Superior temporal gyrus (tissue), 1 donor: ENCODE results near the gene ELP5.

Source experiments
- DNase-seq: peaks from one replicate; pipeline ENCODE4 v3.0.0-alpha.2; 2016; ENCODE audit errors: extremely low spot score

ELP5 gene

DNA sequence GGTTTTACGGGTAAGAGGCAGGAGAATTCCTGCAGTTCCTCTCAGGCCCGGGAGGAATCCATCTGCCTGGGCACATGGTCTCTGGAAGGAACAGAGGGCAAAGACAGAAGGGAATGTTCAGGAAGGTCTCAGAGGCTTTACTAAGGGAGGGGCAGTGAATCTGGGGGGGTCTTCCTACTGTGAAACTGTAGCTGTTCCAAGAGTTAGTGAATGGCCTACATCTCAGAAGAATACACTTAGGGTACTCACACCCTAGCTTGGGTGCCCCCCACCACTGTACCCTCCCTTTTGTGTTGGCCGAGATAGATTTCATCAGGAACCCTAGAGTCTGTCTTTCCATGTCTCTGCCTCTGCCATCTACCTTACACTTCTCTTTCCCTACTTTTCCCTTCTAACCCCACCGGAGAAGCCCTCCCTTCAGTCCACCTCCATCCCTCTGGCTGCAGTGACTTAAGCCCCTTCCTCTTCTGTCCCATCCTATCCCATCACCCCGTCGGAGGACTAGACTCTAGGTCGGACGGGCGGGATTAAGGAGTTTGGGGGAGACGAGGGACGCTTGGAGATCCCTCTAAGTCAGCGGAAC, 32.7 kb upstream of the ELP5 start:
- no peak for DNase-seq

DNA sequence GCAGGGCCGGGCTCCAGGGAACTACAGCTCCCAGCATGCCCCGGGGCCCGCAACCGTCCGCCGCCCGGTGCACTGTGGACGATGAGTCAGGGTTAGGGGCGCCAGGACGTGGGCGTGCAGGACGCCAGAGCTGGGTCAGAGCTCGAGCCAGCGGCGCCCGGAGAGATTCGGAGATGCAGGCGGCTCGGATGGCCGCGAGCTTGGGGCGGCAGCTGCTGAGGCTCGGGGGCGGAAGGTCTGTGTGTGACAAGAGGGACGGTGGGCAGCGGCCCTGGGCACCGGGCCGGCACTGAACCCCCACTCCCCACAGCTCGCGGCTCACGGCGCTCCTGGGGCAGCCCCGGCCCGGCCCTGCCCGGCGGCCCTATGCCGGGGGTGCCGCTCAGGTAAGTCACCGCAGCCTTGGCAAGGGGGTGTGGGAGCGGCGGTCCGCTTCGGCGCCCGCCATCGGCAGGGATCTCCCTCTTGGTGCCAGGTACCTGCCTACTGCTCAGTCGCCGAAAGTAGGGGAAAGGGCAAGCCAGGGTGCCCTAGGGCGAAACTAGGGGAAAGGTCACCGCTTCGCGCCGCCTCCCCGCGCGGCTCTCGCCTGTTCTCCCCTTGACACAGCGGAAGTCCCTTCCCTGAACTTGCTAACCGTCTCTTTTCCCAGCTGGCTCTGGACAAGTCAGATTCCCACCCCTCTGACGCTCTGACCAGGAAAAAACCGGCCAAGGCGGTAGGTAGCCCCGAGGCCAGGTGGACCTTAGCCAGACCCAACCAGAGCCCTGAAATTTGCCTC, 32.0 kb upstream of the ELP5 start, which contains the start of the genes ACADVL and DLG4:
Gene ACADVL (plus strand): TSS at position 127 of the 781 bp plus-strand sequence. CDS start 47 bp downstream, at position 174.
Gene DLG4 (minus strand): TSS at position 25 of the 781 bp plus-strand sequence.
- peak; percentile 90 for DNase-seq

DNA sequence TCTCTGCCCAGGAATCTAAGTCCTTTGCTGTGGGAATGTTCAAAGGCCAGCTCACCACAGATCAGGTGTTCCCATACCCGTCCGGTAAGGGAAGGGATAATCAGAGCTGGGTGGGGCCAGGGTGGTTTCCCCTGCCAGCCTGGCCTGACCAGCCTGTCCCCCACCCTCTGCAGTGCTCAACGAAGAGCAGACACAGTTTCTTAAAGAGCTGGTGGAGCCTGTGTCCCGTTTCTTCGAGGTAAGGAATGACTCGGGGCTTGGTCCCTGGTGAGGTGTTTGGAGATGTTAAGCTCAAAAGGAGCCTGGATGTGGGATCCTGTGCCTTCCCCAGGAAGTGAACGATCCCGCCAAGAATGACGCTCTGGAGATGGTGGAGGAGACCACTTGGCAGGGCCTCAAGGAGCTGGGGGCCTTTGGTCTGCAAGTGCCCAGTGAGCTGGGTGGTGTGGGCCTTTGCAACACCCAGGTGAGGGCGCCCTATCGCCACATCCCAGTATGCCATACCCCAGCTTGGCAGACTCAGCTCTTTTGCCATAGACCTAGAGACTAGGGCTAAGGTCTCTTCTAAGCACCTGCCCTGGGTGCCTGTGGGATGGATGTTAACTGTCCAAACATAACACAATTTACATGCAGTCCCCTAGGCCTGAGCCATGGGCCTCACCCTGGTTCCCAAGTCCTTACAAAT, 31.3 kb upstream of the ELP5 start:
- DNase-seq = no peak

DNA sequence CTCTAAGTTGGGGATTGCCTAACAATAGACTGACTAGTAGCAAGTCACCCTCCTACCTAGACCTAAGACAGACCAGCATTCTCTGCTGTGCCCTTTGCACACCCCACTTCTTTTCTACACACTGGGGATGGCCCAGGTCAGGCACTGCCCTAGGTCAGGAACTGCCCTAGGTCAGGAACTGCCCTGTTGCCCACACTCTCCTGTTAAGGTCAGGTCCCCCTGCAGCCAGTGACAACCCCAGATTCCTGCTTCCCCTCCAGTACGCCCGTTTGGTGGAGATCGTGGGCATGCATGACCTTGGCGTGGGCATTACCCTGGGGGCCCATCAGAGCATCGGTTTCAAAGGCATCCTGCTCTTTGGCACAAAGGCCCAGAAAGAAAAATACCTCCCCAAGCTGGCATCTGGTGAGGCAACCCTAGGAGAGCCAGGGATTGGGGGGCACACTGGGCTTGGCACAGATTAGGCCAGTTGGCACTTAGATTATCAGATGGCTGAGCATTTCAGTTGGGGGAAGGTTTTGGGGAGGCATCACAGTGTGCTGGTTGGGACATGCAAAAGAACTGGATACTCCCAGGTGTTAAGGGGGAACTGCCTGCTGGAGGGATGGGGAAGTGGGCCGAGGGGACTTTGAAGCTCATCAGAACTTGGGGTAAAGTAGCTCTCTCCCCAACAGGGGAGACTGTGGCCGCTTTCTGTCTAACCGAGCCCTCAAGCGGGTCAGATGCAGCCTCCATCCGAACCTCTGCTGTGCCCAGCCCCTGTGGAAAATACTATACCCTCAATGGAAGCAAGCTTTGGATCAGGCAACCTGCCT, 30.5 kb upstream of the ELP5 start:
- no peak for DNase-seq

DNA sequence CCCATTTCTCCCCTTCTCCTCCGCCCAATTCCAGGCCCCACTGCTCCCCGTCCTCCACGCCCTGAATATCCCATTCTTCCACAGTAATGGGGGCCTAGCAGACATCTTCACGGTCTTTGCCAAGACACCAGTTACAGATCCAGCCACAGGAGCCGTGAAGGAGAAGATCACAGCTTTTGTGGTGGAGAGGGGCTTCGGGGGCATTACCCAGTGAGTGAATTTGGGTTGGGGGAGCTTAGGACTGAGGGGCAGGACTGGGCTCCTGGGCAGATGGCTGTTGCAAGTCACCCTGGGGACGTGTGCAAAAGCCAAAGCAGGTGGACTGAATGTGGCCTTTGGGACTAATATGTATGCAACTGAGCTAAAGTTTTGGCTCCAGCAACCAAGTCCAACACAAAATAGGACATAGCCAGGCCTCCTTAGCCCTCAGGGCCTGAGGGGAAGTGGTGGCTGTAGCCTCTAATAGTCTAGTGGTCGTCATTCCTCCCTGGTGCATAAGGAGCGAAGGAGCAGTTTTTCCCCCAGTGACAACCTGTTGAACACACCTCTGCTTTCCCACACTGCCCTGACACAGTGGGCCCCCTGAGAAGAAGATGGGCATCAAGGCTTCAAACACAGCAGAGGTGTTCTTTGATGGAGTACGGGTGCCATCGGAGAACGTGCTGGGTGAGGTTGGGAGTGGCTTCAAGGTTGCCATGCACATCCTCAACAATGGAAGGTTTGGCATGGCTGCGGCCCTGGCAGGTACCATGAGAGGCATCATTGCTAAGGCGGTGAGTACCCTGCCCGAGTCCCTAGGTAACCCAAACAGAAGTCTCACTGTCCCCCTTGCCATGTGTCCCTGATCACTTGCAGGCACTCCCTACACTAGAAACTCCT, 29.7 kb upstream of the ELP5 start:
- no peak for DNase-seq

DNA sequence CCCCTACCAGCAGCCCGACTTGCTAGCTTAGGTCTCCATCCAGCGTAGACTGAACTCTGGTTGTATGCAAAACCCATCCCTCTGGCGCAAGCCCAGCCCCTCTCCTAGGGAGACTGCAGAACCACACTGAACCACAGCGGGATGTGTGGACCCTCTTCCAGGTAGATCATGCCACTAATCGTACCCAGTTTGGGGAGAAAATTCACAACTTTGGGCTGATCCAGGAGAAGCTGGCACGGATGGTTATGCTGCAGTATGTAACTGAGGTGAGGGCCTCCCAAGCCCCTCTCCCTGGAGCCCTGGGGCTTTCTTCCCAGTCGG, 29.1 kb upstream of the ELP5 start:
- DNase-seq = no peak

DNA sequence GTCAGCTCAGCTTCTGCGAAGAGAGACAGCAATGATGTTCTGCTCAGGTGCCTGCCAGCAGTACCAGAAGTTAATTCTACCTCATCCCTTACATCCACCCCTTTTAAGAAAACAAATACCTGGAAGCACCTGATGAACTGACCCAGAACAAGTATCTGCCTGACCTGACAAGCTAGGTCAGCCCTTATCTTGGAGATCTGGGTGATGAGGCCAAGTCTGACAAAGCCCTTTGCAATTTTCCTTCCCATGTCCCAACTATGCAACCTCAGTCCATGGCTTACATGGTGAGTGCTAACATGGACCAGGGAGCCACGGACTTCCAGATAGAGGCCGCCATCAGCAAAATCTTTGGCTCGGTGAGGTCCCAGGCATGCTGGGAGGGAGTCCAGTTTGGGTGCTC, 28.6 kb upstream of the ELP5 start:
- DNase-seq = no peak

DNA sequence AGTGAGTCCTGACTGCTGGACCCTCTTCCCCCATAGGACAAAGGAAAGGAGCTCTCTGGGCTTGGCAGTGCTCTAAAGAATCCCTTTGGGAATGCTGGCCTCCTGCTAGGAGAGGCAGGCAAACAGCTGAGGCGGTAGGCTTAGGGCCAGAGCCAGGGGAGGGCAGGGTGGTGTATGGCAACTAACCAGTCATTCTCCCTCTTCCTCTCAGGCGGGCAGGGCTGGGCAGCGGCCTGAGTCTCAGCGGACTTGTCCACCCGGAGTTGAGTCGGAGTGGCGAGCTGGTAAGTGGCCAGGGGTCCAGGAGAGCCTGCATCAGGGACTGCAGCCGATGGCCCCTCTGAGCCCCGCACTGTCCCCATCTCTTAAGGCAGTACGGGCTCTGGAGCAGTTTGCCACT, 27.9 kb upstream of the ELP5 start:
- no peak for DNase-seq

DNA sequence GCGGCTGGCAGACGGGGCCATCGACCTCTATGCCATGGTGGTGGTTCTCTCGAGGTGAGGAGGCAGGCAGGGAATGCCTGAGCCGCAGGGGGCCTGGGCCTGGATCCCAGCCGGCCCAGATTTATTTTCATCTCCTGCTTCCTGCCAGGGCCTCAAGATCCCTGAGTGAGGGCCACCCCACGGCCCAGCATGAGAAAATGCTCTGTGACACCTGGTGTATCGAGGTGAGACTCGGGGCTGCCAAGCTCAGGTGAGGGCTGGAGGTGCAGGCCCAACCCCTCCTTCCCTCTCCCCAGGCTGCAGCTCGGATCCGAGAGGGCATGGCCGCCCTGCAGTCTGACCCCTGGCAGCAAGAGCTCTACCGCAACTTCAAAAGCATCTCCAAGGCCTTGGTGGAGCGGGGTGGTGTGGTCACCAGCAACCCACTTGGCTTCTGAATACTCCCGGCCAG, 27.3 kb upstream of the ELP5 start:
- DNase-seq = no peak

DNA sequence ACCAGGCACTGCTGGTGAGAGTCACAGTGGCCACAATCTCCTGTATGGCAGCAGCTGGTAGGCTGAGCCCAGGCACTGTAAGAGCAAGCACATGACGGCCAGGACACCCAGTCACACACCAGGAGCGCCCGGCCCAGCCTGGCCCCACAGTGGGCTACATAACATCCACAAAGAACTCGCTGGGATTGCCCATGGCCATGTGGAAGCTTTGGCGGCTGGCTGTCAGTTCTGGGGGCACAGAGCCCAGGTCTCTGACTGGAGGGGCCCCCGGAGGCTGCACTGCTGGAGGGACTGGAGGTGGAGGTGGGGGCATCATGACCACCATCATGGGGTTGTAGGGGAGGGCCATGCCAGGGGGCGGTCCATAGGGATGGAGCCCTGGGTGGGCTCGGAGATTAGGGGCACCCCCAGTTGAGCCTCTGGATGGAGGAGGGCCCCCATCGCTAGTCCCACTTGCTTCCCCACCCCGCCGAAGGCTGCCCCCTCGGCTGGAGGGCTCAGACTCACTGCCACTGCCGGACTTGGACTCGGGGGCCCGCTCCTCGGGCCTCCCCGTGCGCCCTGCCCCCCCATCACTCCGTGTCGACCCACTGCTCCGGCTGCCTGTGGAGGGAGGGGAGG, 26.2 kb upstream of the ELP5 start:
- no peak for DNase-seq

DNA sequence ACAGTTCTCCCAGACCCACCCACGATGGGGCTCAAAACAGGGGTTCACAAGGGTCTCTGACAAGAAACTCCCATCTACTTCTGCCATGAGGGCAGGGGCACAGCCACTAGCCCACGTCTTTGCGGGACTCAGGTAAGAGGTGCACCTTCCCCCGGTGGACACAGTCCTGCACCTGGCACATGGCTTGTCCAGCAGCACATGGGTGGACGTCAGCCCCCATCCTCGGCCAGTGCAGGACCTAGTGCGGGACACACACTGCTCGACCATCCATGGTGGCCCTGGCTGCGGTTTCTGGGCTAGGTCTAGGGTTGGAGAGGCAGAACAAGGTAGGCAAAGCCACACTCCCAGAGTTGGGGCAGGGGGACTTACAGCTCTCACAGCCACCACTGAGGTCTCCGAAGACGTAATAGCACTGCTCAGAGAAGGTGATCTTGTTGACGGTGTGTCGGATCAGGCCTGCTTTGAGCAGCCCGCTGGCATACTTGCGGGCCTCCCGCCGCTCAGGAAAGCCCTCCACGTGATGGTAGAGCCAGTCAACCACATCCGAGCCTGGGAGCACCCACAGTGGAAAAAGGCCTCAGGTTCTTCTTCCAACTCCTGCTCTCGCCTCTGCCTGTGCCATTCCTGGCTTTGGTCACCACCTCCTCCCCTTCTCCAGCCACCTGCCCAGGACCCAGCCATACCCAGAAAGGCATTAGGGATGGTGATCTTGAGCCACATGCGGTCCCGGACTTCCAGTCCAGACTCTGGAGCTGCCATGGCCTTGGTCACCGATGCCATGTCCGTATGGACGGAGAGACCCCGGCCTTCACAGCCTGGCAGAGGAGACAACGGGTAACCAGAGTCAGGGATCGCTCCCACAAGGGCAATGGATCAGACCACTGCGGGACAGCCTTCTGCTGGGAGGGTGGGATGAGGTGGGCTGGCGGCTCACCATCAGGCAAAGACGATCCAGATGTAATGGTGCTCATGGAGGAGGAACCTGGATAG, 25.0 kb upstream of the ELP5 start:
- no peak for DNase-seq

DNA sequence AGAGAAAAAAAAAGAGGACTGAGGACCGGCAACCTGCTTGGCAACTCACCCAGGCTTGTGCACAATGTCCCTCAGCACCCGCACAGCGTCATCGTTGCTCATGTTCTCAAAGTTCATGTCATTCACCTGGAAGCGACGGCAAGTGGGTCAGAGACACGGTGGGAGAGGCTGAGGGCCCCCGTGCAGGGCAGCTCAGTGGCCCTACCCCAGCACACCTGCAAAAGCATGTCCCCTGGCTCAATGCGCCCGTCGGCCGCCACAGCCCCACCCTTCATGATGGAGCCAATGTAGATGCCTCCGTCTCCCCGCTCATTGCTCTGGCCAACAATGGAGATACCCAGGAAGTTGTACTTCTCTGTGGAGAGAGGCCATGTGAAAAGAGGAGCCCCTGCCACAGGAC, 23.1 kb upstream of the ELP5 start:
- DNase-seq = no peak

DNA sequence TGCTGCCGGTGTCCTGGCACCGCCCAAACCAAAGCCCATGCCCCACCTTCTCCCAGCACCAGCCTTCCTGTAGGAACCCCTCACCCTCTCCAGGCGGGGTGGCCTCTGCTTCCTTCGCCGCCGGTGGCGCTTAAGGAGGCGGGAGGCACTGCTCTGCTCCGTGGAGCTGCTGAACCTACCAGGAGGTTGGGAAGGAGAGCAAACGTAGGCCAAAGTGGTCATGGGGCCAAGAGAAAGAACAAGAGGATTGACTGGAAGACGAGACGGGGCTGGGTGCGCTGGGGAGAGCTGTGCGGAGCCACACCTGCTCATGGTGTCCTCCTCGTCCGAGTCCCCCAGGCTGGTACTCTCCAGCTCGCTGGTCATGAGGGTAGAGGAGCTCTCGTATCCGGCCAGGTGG, 22.5 kb upstream of the ELP5 start:
- DNase-seq = no peak

DNA sequence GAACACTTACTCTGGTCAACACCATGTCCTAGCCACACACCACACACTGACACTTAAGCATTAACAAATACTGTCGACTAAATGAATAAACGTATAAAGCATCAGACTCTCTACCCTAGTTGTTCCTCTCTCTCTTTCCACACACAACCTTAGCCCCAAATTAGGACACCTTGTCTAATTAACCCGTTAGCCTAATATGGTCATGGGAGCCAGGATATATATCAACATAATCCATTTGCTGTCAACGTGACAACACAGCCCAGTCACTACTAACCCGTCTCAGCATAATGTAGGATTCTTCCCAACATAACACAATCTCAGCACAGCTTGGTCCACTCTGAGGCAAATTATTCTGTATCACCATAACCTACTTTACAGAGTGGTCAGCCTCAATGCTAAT, 19.9 kb upstream of the ELP5 start:
- no peak for DNase-seq

DNA sequence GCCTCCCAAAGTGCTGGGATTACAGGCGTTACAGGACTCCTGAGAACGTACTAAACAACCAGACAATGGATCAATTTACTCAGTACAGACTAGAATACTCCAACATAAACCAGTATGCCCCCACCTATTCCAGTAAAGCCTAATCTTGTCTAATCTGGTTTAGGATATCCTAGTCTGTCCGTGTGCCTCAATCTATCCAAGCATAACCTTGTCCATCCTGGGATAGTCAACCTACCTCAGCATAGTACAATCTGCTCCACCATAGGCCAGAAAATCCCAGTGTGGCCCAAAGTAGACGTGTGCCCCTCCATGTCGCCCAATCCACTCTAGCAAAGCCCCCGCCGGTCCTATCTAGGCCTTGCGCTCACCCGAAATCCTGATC, 18.3 kb upstream of the ELP5 start:
- peak; percentile 44 for DNase-seq

DNA sequence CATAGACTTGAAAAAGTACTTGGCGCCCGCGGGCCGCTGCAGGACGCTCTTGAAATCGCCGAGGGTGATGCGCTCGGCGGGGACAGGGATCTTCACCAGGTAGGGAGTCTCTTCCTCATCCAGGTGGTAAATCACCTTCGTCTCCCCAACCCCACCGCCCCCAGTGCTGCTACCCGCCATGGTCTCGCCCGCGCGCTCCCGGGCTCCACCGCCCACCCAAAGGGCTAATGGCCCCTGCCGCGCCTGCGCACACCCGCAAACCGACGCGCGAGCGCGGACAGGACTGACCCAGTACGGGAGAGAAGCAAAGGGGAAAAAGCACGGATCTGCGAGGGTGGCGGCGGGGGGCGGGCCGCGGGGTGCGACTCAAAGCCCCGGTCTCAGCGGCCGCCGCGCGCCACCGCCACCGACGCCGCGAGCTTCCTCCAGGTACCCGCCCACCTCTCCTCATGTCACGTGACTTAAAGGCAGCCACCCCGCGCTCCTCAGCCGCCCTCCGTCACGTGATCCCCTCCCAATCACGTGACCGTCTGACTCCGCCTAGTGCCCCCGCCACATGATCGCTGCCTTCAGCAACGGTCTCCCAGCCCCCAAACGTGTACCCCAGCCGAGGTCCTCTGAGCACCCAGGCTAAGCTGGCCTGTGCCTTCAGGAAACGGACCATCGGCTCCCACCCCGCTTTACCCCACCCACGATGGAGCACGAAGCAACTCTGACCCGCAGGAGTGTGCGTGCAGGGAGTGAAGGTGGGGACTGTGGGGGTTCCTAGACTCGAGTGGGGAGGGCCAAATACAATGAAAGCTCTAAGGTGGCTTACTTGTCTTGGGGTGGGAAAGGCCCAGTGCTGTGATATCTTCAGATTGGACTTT, 17.7 kb upstream of the ELP5 start, which contains the start of gene DVL2:
Gene DVL2 (minus strand): TSS at position 435 of the 869 bp plus-strand sequence. CDS start 255 bp downstream, at position 180.
- DNase-seq = peak; percentile 98

DNA sequence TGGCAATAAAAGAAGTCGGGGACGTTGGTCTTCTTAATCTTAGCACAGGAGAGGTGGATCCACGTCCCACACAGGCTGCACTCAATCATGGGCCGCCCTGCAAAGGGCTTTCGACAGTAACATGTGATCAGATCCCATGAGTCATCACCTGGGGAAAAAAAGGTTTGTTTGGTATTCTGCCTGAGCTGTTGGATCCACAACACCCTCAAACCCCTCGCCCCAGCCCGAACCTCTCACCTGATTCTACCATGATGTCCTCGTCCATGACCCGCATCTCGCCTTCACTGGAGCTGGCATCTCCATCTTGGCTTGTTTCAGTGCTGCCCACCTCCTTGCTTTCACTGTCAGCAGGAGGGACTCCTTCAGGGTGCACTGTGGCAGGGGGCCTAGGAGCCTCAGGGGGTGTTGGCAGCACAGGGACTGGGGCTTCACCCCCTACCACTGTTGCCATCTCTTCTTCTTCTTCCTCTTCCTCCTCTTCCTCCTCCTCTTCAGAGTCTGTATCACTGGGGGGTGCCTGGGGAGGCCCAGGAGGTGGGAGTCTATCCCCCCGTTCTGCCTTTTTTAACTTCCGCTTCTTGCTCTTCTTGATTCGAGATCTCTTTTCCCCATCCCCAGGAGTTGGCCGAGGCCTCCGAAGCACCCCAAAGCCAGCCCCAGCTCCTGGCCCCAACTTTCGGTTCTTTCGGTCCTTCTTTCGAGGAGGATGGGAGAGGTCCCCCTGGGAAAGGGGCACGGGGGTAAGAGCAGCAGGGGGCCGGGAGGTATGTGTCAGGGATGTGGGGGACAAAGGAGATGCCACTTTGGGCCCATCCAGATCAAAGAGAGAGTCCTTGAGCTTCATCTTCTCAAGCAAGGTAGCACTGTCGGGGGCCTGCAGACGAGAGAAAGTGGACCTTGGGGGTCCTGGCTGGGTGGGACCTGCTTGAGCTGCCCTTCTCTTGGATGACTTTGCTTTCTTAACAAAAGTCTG, 16.0 kb upstream of the ELP5 start:
- DNase-seq = no peak
